Stimulated activated CD4-positive, alpha-beta T cell treated with anti-CD3 and anti-CD28 coated beads, Interleukin-2, amount 100 ng/mL, for 4 hours (primary cell): ENCODE measurements around the gene STAT3.
A peak's percentile ranks its signal among the peaks of the same experiment; 100 is the strongest.
"Not testable (repeated sequence)": the region's sequence is repeated elsewhere in the genome, so short reads cannot be mapped to it uniquely, and the experiment has no call there.

Experiments
- DNase-seq: peaks from one replicate; pipeline ENCODE4 v3.0.0-alpha.2; 2020; ENCODE audit warnings: low read depth

The STAT3 gene

DNA sequence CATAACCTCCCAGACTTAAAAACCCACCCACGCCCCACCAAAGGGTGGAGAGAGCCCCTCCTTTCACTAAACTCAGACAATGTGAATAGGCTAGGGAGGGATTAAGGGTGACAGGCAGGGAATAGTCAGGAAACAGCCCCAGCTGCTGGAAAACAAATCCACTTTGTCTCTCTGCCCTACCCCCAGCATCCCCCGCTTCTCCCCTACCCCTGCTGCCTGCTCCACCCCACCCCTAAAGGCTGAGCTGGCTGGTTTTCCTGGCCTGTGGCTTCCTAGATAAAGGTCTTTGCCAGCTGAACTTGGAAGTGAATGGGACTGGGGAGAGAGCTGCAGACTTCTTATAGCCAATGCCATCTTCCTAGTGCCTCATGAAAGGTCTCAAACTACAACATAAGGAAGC lies 19.8 kb upstream of the STAT3 start:
- DNase-seq = no peak

GRCh38 chr17:42407289-42407836 lies 19.1 kb upstream of the STAT3 start:
- peak; percentile 50 for DNase-seq

GRCh38 chr17:42406615-42407288 lies 18.5 kb upstream of the STAT3 start:
- DNase-seq = no peak

DNA sequence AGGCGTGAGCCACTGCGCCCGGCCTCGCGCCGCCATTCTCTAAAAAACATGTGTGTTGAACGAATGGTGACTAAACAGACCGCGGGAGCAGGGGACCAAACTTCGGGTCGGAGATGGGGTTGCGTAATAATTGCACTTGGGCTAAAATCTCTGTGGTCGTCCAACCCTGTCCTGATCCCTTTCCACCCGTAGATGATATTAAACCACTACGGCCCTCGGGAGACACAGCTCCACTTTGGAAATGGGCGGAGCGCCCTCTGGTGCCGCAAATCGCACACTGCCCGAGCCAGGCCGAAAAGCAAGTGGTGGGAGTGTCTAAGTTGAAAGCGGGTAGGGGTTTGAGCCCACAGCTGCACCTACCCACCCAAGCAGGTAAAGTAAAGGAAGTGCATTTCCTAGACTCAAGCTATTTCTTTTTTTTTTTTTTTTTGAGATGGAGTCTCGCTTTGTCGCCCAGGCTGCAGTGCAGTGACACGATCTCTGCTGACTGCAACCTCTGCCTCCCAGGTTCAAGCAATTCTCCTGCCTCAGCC lies 17.8 kb upstream of the STAT3 start:
- peak; percentile 74 for DNase-seq

GRCh38 chr17:42405076-42405475 lies 16.8 kb upstream of the STAT3 start:
- no peak for DNase-seq

DNA sequence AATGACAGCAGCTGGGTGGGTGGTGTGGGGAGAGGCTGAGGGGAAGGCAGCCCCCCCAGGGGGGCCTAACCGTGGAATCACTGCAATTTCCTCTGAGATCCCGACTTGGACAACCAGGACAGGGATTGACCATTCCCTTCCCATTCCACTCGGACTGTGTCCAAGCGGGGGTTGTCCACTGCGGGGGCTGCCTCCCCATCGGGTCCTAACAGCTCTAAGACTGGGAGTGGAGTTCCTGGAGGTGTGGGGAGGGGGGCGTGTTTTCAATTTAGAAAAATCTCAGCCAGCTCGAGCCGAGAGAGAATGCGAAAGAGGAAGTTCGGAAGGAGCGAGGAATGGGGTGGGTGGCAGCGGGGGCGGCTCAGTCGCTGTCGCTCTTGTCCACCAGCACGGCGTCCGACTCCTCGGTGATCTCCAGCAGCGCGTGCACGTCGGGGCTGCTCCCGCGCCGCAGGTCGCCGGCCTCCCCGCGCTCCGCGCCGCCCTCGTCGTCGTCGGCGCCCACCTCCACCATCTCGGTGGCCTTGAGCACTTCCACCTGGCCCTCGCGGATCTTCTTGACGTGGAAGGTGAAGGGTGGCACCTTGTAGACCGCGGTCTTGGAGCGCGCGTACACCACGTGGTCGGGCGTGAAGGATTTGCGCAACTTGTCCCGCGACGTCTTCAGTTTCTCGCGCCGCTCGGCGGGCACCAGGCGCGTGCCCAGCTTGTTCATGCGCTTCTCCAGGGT lies 16.2 kb upstream of the STAT3 start:
- no peak for DNase-seq

DNA sequence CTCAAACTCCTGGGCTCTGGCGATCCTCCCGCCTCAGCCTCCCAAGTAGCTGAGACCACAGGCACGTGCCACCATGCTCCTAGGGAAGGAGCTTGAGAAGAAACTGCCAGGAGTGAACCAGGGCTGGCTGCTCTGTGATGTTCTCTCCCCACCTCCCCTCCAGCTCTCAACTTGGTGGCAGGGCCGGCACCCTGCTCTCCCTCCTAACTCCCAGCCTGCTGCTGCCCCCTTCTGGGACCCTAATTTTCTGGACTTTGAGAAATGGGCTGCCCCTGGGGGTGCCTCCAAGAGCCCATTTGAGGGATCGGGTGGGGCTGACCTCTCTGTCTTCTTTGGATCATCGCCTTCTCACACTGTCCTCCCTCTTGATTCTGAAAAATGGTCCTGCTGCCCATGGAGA lies 14.9 kb upstream of the STAT3 start:
- DNase-seq = peak; percentile 24

DNA sequence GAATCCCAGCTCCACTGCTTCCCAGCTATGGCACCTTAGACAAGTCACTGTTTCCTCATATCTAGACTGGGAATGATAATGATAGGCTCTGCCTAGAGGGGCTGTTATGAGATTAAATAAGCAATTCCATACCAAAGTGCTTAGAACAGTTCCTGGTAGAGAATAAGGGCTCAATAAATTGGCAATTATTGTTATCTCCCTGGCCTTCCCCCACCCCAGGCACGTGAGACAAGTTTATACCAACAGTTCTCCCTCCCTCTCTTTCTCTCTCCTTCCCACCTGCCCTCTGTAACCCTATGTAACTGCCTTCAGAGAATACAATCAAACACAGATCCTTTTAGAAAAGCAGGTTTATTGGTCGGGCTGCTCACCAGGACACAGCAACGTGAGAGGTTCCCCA lies 13.9 kb upstream of the STAT3 start:
- DNase-seq = no peak

- not testable (repeated sequence) for DNase-seq
These were observed 12.7 kb upstream of the STAT3 start for GRCh38 chr17:42400844-42401375.

DNA sequence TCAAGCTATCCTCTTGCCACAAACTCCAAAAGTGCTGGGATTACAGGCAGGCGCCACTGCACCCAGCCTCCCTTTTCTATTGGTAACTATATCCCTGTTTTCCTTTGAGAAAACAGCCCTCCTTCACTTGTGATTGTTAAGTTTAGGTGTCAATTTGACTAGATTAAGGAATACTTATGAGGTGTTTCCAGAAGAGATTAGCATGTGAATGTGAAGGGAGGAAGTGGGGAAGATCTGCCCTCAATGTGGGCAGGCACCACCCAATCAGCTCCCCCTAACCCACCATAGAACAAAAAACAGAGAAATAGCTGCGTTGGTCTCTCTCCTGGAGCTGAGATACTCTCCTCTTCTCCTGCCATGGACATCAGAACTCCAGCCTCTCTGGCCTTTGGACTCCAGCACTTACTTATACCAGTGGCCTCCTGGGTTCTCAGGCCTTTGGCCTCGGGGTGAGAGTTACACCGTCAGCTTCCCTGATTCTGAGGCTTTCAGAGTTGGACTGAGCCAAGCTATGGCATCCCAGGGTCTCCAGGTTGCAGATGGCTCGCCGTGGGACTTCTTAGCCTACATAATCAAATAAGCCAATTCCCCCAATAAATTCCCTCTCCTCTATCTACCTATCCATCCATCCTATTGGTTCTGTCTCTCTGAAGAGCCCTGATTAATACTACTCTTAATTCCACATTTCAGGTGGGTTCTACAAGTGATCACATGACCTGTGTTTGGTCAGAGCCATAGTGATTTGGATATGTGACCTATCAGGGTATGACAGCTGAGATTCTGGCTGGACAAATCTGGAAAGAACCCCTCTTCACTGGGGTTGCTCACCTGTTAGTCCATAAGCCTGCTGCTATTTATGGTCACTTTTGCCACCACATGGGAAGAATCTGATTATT lies 12.0 kb upstream of the STAT3 start:
- DNase-seq = no peak

GRCh38 chr17:42399121-42399520 lies 10.9 kb upstream of the STAT3 start:
- DNase-seq = no peak

DNA sequence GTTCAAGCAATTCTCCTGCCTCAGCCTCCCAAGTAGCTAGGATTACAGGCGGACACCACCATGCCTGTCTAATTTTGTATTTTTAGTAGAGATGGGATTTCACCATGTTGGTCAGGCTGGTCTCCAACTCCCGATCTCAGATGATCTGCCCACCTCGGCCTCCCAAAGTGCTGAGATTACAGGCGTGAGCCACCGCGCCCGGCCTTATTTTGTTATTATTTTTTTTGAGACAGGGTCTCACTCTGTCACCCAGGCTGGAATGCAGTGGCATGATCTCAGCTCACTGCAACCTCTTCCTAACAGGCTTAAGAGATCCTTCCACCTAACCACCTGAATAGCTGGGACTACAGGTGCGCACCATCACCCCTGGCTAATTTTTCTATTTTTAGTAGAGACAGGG lies 7.4 kb upstream of the STAT3 start:
- not testable (repeated sequence) for DNase-seq

DNA sequence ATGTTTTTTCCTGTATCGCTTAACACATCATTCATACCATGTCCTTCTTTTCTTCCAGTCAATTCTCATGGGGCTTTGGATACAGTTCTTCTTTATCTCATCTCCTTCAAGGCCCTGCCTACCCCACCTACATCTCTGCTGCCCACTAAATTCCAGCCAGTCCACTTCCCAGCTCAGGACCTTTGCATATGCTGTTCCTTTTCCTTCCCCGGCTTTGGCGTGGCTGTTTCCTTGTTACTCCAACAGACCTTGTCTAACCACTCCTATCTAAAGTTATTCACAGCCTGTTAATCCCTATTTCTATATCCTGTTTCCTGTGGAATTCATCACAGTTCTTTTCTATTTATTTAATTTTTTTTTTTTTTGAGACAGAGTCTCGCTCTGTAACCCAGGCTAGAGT lies 6.6 kb upstream of the STAT3 start:
- no peak for DNase-seq

DNA sequence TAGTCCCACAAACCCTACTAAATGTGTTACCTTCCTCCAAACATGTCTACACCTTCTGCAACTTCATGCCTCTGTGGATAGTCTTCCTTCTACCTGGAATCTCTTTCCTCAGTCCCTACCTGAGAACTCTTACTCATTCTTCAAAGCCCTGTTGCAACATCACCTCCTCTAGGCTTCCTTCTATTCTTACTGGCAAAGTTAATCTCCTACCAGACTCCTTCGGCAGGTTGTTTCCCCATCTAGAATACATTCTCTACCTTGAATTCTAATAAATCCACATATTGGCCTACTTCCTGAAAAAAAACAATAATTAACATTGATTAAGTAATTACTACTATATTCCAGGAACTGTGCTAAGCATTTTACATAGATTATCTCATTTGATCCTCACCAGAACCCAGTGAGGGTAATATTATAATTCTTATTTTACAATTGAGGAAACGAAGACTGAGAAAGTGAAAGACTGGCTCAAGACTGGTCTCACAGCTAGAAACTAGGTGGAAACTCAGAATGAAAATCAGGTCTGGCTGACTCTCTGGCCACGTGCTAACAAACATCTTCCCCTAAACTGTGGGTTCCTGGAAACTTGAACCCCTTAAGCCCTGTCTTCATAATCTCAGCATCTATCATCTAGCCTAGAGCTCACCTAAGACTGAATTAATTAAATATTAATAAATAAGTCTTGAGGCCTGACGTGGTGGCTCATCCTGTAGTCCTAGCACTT lies 4.6 kb upstream of the STAT3 start:
- no peak for DNase-seq

DNA sequence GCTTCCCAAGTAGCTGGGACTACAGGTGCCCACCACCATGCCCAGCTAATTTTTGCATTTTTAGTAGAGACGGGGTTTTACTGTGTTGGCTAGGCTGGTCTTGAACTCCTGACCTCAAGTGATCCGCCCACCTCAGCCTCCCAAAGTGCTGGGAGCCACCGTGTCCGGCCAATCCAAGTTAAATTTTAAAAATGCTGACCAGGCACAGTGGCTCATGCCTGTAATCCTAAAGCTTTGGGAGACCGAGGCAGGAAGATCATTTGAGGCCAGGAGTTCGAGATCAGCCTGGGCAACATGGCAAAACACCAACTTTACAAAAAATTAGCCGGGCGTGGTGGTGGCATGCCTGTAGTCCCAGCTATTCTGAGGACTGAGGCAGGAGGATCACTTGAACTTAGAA lies 3.2 kb upstream of the STAT3 start:
- not testable (repeated sequence) for DNase-seq

DNA sequence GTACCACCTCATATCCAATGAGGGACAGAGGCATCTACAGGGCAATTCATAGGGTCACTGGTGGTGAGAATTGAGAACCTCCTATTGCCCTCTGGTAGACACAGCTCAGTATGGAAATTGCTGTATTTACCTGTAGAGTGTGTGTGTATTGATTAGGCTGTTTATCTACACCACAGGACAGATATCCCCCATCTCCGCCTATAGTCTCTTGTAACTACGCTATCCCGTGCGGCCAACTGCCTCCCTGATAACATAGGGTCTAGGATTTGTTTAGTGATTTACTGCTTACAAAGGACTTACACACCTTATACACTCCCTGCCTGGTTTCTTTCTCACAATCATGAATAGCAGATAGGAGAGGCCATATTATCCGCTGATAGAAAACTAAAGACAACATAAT lies 1.7 kb upstream of the STAT3 start:
- DNase-seq = no peak

GRCh38 chr17:42389135-42389417 lies 834 bp upstream of the STAT3 start:
- DNase-seq = no peak

DNA sequence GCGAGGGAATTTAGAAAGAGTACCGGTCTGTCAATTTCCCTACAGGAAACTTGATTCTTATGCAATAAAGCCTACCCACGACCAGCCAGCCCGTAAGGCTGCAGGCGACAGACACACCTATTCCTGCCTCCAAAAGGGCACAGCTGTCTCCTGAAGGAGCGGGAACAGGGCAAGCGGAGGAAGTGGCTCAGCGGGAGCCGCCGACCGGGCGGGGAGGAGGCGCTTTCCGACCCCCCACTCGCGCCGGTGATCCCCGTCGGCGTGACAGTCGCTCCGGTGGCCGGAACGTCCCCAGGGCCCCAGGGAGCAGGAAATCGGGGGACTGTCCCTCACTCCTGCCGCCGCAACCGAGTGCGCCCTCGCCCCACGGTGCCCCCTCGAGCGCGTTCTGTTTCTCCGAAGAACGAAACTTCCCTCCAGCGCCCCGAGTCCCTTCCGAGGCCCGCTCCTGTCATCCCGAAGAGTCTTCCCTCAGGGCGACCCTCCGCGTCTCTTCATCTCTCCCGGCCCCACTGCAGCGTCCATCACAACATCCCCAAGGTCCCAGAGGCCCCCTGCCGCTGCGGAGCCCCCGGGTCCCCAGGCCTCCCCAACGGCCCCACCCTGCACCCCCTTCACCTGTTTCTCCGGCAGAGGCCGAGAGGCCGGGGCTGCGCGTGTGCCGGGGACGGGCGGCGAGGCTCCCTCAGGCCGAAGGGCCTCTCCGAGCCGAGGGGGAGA lies 421 bp downstream of the STAT3 start:
- no peak for DNase-seq

- no peak for DNase-seq
These were observed 1.2 kb downstream of the STAT3 start for GRCh38 chr17:42386777-42387657.

DNA sequence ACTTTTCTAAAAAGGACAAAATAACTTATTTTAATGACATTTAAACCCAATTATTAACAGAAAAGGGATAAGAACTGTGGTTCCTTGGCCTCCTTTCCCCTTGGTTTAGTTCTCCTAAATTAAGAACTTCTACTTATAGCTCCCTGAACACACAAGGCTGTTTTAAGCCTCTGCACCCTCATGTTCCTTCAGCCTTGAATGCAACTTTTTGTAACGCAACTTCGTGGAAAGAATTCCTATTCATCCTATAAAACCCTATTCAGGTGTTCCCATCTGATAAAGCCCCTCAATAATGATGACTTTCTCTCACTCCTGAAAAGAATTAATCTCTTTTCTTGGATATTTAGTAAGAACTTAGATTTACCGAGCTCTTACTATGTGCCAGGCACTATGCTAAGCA lies 6.3 kb downstream of the STAT3 start:
- no peak for DNase-seq
